ENCODE results near the gene NOL12.

NOL12 gene

DNA sequence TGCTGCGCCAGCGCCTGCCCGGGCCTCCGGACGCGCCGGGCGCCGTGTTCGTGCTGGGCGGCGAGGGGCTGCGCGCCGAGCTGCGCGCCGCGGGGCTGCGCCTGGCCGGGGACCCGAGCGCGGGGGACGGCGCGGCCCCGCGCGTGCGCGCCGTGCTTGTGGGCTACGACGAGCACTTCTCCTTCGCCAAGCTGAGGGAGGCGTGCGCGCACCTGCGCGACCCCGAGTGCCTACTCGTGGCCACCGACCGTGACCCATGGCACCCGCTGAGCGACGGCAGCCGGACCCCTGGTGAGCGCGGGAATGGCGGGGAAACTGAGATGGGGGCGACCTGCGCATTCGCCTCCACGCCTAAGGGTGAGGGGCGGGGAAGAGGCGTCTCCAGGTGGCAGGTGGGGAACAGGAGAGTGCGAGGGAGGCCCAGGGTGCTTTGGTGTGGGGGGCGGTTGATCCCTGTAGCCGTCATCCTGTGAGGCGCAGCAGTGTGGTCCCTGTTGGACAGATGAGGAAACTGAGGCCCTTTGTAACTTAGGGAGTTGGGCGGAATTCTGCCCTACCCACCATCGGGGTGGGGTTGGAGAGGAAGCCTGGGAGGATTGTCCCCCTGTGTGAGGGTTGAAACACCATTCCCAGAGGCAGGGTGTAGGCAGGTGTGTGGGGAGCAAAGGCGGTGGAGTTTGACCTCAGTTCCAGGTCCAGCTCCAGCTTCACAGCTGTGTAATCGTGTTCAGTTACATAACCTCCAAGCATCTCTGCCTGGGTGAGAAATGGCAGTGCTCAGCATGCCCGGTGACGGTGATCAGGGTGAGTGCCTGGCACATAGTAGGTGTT lies 26.9 kb upstream of the NOL12 start:
- DNase-seq (ENCODE audit: low read depth in 4 of 4, low spot score in 1 of 4) = no peak

DNA sequence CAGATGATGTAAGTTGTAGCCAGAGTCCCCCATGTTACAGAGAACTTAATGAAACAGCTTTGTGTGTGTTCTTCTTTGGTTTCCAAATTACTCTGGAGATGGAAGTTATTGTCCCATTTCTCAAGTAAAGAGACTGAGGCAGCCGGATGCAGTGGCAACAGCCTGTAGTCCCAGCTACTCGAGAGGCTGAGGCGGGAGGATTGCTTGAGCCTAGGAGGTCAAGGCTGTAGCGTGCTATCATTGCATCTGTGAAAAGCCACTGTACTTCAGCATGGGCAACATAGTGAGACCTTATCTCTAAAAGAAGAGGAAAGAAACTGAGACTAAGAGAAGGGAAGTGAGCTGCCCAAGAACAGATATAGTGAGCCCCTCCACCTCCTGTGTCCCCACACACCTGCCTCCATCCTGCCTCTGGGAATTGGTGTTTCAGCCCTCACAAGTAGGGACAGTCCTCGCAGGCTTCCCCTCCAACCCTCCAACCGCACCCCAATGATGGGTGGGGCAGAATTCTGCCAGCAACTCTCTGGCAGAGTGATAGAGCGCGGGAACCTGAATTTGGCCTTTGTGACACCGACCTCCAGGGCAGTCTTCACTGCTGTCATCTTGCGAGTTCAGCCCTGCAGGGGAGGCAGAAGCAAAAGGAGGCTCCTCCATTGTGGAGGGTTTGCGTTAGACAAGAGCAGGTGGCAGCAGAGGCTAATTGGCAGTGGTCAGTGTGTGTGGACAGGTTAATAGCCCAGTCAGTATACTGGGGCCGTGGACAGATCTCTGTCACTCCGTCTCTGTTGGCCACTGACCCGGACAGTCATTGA lies 26.0 kb upstream of the NOL12 start:
- DNase-seq (ENCODE audit: low read depth in 4 of 4, low spot score in 1 of 4) = no peak

DNA sequence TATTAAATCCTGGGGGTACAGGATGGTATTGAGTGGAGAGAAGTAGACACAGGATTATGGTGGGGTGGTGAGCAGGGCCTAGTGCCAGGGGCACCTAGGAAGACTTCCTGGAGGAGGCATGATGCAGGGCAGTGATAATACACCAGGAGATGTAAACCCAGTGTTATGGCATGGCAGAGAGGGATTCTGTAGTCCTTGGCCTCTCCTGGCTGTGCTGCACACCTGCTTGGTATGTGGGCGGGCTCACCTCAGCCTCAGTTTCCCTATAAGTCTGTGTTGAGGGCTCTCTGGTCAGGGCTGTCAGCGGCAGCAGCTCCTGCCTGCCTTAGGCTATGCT lies 25.5 kb upstream of the NOL12 start:
- no peak for DNase-seq (ENCODE audit: low read depth in 4 of 4, low spot score in 1 of 4)

DNA sequence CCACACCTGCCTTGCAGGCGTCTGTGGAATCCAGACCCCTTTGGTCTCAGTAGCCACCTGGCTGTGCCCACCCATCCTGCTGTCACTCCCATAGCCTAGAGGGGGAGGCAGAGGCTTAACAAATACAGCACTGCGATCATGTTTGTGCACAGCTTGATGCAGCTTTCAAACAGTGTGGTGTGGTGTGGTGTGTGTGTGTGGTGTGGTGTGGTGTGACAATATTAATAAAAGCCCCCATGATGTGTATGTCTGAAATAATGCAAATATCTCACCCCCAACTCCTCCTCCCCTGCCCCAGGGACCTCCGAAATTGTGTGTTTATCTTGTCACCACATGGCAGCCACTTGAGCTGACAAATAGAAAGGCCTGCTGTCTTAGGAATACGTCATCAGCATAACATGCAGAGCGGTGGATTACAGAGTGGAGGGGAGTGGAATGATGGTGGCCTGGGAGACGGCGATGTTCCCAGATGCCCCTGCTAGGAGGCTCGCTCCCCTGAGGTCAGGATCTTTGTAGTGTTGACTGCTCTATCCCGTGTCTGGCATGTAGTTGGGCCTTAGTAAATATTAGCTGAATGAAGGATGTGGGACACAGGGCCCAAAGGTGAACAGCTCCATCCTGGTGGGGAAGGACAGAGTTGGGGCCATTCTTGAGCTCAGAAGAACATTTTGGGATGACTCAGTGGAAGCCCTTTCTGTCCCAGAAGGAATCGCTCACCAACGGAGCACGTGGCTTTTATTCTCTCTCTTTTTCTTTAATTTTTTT lies 24.8 kb upstream of the NOL12 start:
- DNase-seq (ENCODE audit: low read depth in 4 of 4, low spot score in 1 of 4) = no peak

DNA sequence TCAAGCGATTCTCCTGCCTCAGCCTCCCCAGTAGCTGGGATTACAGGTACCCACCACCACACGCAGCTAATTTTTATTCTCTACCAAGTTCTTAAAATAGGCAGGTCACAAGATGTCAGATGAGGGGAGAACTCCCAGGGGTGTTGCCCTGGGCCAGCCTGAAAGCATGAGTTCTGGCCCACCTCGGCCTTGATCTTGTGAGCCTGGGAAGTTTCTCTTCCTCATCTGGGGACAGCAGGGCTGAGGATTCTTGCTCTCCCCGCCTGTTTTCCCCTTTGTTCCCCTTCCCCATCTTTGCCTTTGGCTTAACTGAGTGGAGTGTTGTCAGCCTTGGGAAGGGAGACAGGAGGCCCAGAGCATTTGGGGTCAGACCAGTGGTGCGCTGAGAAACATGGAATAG lies 24.1 kb upstream of the NOL12 start:
- no peak for DNase-seq (ENCODE audit: low read depth in 4 of 4, low spot score in 1 of 4)

DNA sequence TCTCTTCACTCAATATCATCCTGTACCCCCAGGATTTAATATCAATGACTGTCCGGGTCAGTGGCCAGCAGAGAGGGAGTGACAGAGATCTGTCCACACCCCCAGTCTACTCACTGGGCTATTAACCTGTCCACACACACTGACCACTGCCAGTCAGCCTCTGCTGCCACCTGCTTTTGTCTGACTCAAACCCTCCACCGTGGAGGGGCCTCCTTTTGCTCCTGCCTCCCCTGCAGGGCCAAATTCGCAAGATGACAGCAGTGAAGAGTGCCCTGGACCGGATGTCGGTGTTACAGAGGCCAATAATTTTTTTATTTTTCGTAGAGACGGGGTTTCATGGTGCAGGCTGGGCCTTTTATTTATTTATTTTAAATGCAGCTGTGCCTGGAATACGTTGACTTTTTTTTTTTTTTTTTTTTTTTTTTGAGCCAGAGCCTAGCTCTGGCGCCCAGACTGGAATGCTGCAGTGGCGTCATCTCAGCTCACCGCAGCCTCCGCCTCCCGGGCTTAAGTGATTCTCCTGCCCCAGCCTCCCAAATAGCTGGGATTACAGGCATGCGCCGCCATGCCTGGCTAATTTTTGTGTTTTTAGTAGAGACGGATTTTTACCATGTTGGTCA lies 22.5 kb upstream of the NOL12 start:
- no peak for DNase-seq (ENCODE audit: low read depth in 4 of 4, low spot score in 1 of 4)

DNA sequence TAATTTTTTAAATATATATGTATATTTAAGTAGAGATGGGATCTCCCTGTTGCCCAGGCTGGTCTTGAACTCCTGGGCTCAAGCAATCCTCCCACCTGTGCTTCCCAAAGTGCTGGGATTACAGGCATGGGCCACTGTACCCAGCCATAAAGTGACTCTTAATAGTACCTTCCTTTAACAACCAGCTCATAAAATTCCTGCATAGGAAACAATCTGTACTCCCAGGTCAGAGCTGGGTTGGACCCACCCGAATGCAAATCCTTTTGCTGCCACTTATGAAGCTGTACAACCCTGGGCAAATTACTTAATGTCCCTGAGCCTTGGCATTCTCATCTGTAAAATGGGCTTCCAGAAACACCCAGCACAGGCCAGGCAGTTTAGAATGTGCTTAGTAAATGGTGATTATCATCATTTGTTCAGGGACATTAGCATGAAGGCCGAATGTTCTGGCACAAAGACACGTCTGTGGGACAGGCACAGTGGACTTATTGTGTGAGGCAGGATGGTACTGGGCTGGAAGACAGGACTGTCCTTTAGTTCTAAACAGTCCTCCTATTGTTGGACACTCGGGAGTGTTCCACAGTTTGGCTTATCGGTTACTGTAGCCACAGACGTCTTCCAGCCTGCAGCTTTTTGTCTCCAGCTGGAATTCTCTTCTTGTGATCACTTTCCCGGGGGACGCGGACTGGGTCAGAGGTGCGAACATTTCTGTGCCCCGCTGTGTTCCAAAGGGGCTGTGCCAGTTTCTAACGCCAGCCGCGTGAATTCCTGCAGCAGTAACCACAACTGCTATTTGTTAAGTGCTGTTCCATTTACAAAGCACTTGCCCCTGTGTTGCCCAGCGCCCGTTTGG lies 21.7 kb upstream of the NOL12 start:
- DNase-seq (ENCODE audit: low read depth in 4 of 4, low spot score in 1 of 4) = no peak

DNA sequence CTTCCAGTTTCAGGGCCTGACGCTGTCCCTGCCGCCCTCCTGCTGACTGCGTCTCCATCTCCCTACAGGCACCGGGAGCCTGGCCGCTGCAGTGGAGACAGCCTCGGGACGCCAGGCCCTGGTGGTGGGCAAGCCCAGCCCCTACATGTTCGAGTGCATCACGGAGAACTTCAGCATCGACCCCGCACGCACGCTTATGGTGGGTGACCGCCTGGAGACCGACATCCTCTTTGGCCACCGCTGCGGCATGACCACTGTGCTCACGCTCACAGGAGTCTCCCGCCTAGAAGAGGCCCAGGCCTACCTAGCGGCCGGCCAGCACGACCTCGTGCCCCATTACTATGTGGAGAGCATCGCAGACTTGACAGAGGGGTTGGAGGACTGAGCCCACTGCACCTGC lies 20.7 kb upstream of the NOL12 start:
- DNase-seq (ENCODE audit: low read depth in 4 of 4, low spot score in 1 of 4) = no peak

DNA sequence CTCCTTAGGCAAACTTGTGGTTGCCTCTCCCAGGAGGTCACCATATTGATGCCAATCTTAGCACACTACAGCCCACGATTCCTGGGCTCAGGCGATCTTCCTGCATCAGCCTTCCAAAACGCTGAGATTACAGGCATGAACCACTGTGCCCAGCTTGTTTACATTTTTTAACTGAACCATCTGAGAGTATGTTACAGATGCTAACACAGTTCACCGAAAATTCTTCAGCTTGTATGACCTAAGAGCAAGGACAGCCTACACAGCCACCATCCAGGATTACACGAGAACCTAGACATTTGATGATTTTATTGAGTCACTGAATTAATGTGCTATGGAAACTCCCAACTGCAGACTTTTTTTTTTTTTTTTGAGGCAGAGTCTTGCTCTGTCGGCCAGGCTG lies 16.6 kb upstream of the NOL12 start:
- no peak for DNase-seq (ENCODE audit: low read depth in 4 of 4, low spot score in 1 of 4)

DNA sequence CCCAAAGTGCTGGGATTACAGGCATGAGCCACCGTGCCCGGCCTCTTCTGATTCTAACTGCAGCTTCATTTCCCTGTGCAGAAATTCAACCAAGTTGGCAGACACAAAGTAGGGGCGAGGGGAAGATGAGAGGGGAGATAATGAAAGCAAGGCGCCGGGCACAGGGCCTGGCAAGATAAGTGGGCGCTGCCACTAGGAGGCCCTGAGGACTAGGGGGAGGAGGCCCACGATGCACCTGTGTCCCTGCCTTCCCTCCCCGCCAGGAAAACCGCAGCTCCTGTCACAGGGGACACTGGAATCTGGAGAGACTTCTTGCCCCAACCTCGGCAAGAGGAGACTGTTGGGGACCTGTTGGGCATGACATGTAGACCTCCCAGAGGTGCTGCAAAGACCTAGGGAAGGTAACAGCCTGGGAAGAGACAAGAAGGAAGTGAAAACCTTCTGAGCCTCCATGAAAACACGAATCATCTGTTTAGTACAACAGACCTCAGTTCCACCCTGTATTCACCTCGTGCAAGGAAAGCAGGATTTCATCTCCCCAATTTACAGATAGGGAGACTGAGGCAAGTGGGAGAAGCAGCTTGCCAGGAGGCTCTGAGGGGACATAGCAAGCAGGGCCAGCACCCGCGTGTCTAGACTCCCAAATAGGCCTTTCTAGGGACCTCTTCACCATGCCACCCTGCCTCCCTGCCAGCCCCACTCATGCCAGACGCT lies 13.8 kb upstream of the NOL12 start:
- DNase-seq (ENCODE audit: low read depth in 4 of 4, low spot score in 1 of 4) = no peak

DNA sequence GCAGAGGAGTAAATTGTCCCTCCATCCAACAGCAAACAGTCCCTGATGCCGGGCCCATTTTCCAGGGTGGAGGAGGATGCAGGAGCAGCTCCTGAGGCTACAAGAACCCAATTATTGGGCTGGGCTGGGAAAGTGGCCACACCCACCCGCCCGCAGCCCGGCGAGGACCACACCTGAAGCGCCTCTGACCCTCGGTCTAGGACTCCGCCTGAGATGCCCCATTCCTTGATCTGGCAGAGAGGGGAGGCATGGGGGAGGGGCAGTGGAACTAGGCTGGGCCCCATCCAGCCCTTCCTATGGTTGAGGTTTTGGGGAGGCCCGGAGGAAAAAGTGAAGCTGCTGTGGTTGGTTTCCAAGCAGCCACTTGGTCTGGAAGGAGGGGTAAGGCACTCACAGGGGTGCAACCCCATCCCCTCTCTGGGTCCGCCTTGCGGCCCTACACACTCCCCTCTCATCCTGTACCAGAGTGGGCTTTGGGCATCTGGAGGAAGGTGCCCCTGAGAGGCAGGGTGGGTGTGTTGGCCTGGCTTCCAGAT lies 13.2 kb upstream of the NOL12 start:
- DNase-seq (ENCODE audit: low read depth in 4 of 4, low spot score in 1 of 4) = no peak

DNA sequence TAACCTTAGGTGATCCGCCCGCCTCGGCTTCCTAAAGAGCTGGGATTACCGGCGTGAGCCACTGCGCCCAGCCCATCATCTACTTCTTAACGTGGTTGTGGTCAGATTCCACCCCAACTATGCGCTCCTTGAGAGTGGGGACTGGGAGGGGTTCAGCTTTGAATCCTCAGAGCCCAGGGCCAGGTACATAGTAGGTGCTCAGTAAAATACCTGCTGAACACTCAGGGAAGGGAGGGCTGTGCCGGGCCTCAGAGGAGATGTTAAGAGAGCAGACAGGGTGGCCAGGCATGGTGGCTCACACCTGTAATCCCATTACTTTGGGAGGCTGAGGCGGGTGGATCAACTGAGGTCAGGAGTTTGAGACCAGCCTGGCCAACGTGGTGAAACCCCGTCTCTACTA lies 11.9 kb upstream of the NOL12 start:
- DNase-seq (ENCODE audit: low read depth in 4 of 4, low spot score in 1 of 4) = no peak

DNA sequence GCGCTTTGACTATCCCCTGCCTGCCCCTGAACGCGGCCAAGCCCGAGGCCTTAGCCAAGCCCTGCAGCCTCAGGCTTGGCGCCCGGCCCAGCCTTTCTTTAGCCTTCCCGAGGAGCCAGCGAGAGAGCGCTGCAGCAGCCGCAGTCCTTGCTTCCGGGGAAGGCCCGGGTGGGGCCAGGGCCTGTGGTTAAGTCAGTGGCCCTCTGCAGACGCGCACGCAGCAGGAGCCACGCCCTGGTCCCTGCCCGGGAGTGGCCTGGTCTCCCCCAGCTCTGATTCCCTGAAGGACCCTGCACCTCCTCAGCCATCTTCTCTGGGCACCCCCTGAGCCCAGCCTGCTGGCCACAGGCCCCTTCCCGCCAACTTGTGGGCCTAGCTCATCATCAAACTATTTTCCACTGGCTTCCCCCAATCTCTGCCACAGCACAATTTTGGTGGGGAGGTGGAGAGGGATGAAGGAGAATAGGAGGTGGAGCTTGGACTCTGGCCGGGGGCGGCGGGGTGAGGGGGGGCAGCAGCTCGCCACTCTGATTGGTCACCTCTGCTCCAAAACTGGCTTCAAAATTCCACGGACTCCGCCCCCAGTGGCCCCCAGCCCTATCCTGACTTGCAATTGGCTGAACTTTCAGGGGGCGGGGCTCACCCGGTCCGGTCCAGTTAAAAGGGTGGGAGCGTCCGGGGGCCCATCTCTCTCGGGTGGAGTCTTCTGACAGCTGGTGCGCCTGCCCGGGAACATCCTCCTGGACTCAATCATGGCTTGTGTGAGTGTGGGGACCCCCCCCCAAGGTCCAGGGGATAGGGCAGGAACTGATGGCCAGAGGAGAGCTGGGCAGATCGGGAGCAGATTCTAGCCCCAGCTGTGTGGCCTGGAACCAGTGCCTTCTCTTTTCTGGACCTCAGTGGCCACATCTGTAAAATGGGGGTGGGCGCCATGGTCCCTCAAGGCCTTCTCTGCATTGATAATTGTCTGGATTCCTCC lies 10.9 kb upstream of the NOL12 start, which contains the start of gene LGALS1:
TSS of gene LGALS1 (plus strand) at position 686 of the 979 bp plus-strand sequence. CDS start at position 753, 67 bp downstream.
- DNase-seq (ENCODE audit: low read depth in 4 of 4, low spot score in 1 of 4) = peak in 1 of 4 experiments; percentile 53

DNA sequence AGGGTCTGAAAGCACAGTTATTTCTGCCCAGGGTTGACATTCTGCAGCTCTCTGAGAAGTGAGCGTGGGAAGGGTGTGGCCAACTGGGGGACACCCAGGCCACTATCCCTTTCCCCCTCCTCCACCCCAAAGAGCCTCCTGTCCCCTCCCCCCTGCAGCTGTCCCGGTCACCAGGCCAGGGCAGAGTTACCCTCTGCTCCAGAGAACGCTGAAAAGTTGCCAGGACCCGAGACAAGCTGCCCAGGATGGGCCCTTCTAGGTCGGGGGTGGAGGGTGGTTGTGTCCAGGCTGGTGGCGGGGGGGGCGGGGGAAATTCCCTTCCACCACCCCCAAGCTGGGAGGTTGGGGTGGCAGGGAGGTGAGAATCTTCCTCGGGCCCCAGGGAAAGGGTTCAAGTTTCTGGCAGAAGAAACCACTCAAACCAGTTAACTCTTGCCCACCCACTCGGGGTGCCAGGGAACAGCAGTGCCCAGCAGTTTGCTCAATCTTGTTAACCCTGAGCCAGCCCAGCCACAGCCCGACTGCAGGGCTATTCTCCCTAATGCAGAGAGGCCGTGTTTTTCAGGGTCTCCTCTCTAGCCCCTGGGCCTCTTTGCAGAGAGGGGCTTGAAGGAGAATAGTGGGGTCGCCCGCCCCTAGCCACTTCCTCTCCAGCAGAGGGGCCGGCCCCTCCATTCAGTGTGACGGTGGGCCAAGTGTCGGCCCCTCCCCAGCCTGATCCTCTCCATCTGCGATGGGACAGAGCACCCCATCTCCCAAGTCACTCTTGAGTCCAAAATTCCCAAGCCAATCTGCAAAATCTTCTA lies 10.0 kb upstream of the NOL12 start:
- DNase-seq (ENCODE audit: low read depth in 4 of 4, low spot score in 1 of 4) = peak in 1 of 4 experiments; percentile 11

DNA sequence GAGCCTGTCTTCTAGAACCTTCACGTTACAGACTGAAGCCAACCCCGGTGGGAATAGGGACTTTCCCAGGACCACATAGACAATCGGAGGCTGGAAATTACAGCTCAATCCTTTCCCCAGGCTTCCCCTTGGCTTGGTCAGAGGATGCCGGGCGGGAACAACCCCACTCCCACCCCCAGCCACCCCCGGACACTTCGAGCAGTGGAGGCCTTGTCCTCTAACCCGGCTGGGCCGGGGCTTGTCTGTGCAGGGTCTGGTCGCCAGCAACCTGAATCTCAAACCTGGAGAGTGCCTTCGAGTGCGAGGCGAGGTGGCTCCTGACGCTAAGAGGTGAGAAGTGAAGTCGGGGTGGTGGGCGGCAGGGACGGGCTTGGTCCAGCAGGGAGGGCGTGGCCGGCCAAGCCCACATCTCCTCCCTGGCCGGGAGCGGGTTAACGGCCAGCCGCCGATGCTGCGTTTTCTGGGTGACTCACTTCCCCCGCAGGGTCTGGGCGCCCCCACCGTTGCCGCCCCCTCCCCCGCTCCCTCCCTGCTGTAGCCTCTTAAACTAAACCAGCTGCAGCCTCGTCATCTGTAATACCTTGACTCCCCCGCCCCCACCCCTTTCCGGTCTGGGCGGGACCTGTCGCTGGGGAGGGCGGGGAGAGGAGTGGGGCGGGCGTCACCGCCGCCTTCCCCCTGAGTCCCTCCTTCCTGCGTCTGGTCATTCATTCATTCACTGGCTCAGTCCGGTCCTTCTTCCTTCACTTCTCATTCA lies 9.2 kb upstream of the NOL12 start:
- DNase-seq (ENCODE audit: low read depth in 4 of 4, low spot score in 1 of 4) = peak; percentile 75 to 93 (median 88)

DNA sequence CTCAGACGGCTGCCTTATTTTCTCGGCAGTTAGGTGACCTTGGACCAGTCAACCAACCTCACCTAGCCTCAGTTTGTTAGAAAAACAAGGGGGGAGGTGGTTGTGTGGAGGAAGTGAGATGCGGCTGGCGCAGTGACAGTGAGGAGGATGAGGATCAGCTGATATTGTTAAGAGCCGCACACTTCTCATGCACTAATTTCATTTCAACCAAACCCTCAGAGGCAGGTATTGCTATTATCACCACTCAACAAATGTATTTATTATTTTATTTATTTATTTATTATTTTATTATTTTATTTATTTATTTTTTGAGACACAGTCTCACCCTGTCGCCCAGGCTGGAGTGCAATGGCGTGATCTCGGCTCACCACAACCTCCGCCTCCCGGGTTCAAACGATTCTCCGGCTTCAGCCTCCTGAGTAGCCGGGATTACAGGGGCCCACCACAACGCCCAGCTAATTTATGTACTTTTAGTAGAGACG lies 8.6 kb upstream of the NOL12 start:
- DNase-seq (ENCODE audit: low read depth in 4 of 4, low spot score in 1 of 4) = no peak

Data from stimulated activated CD4-positive, alpha-beta T cell treated with anti-CD3 and anti-CD28 coated beads, Interleukin-1b, Interleukin-23, amount 100 ng/mL, for 24 hours (primary cell).